Calu3 (cell line): ENCODE data around the gene MAP1LC3B. TPM values are rescaled to one million over a fixed set of nuclear protein-coding genes. Genes with fewer than 3 reads are reported as not detected.
"Not testable (repeated sequence)": the region's sequence is repeated elsewhere in the genome, so short reads cannot be mapped to it uniquely, and the experiment has no call there.

Experiments used
- BruUV-seq: library from RNA; stranded (reverse); fragments of 400-500 nt; replicated peaks from 2 replicates; lab custom pipeline; 2021; lab: Mats Ljungman, UMichigan
- CTCF ChIA-PET: fragments of 300-600 bp; sonication (Branson Sonifier 250); formaldehyde crosslinking; loops from one replicate; lab custom pipeline; 2022; ENCODE audit warnings: antibody characterized with exemption; lab: Charles Lee
- DNase-seq: peaks from one replicate; pipeline ENCODE4 v3.0.0; 2022
- H3K27ac Mint-ChIP-seq: one replicate; pipeline ENCODE4 v1.8.0; 2022; ENCODE audit warnings: mixed read lengths; ENCODE audit not compliant: unreplicated experiment
- H3K27me3 Mint-ChIP-seq: one replicate; pipeline ENCODE4 v1.8.0; 2022; ENCODE audit warnings: mixed read lengths; ENCODE audit not compliant: unreplicated experiment
- H3K36me3 Mint-ChIP-seq: one replicate; pipeline ENCODE4 v1.8.0; 2022; ENCODE audit warnings: mild to moderate bottlenecking, moderate library complexity, mixed read lengths; ENCODE audit not compliant: insufficient read depth, unreplicated experiment
- H3K4me1 Mint-ChIP-seq: one replicate; pipeline ENCODE4 v1.8.0; 2022; ENCODE audit warnings: mild to moderate bottlenecking, low read depth, mixed read lengths; ENCODE audit not compliant: unreplicated experiment
- H3K4me3 Mint-ChIP-seq: one replicate; pipeline ENCODE4 v1.8.0; 2022; ENCODE audit warnings: mild to moderate bottlenecking, low read depth, moderate library complexity, mixed read lengths; ENCODE audit not compliant: unreplicated experiment
- H3K9me3 Mint-ChIP-seq: one replicate; pipeline ENCODE4 v1.8.0; 2022; ENCODE audit warnings: low read depth, mixed read lengths; ENCODE audit not compliant: unreplicated experiment
- intact Hi-C: fragments of 100-400 bp; cut with micrococcal nuclease; formaldehyde crosslinking; loops from one replicate; pipeline ENCODE4 v1.10.0; 2022; ENCODE audit not compliant: unreplicated experiment
- total RNA-seq: library from RNA; stranded (reverse); gene quantifications from 2 replicates; pipeline ENCODE4 v1.2.3, GENCODE V29; 2022
- TF ChIP-seq, protein P1 (sequence below): fragments of 200-600 bp; IDR thresholded peaks from one replicate; pipeline ENCODE4 v1.8.0; 2022; ENCODE audit warnings: antibody characterized with exemption; ENCODE audit not compliant: unreplicated experiment

The MAP1LC3B gene
- total RNA-seq, 1 experiment from 2014 or later, result 71.5 TPM

DNA sequence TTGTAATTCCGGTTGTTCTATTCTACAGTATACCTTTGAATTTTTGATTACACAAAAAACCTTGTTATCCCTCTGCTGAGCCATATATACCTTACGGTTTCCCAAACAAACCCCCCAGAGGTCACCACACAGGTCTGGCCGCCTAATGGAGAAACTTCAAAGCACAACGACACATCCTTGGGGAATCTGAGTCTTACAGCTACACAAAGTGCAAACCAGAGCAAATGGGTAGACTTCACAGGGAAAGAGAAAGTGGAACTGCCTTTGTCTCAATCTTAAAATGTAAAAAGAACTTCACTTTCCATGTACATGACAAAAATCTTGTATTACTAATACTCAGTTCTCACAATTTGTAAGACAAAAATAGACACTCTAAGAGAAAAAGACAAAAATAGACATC is 11.3 kb upstream of the MAP1LC3B start:
- peak overlapping the region; percentile 90 for H3K4me3 Mint-ChIP-seq
- H3K4me1 Mint-ChIP-seq, result peaks cover 37% of the 10 kb centered on the region
- intact Hi-C loops, result no loop called here
- TSS peak; percentile 36 for BruUV-seq
- TF ChIP-seq, protein P1, sequence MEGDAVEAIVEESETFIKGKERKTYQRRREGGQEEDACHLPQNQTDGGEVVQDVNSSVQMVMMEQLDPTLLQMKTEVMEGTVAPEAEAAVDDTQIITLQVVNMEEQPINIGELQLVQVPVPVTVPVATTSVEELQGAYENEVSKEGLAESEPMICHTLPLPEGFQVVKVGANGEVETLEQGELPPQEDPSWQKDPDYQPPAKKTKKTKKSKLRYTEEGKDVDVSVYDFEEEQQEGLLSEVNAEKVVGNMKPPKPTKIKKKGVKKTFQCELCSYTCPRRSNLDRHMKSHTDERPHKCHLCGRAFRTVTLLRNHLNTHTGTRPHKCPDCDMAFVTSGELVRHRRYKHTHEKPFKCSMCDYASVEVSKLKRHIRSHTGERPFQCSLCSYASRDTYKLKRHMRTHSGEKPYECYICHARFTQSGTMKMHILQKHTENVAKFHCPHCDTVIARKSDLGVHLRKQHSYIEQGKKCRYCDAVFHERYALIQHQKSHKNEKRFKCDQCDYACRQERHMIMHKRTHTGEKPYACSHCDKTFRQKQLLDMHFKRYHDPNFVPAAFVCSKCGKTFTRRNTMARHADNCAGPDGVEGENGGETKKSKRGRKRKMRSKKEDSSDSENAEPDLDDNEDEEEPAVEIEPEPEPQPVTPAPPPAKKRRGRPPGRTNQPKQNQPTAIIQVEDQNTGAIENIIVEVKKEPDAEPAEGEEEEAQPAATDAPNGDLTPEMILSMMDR, result no peak
- no peak for DNase-seq
- H3K27me3 Mint-ChIP-seq, result no peaks in the 10 kb centered on the region
- H3K9me3 Mint-ChIP-seq, result no peaks in the 10 kb centered on the region
- peaks cover 43% of the 10 kb centered on the region for H3K36me3 Mint-ChIP-seq
- peak overlapping the region; percentile 50 for H3K27ac Mint-ChIP-seq
- CTCF ChIA-PET, result interaction anchor here (1.0 kb wide), 1 partner anchor 63 kb away, joined by 3 read pairs; the partner anchor contains the start of gene C16orf95

DNA sequence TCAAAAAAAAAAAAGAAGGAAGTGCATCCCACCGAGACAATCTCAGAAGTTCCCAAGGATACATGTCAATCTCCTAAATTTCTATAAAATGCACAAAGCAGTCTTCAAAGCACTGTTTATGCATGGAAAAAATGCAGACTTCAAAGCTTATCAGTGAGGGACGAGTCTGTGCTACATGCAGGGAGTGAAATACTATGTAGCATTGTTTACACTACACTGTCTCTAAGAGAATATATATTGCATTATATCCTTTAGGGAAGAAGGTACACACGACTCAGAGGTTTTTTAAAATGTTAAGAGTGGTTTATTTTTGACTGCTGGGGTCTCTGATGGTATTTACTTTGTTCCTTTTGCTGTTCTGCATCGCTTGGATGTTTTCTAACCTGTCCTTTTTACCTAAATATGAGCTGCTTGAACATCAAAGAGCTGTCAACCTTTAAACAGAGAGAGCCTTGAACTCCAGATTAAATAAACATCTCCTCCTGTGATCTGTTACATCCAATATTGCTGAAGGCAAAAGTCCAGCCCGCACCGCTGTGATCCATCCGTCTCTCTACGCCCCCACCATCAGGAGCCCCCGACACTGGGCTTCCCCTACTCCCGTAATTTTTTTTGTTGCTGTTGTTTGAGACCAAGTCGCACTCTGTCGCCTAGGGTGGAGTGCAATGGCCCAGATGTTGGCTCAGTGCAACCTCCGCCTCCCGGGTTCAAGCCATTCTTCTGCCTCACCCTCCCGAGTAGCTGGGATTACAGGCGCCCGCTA is 9.9 kb upstream of the MAP1LC3B start:
- BruUV-seq, result no TSS peak

DNA sequence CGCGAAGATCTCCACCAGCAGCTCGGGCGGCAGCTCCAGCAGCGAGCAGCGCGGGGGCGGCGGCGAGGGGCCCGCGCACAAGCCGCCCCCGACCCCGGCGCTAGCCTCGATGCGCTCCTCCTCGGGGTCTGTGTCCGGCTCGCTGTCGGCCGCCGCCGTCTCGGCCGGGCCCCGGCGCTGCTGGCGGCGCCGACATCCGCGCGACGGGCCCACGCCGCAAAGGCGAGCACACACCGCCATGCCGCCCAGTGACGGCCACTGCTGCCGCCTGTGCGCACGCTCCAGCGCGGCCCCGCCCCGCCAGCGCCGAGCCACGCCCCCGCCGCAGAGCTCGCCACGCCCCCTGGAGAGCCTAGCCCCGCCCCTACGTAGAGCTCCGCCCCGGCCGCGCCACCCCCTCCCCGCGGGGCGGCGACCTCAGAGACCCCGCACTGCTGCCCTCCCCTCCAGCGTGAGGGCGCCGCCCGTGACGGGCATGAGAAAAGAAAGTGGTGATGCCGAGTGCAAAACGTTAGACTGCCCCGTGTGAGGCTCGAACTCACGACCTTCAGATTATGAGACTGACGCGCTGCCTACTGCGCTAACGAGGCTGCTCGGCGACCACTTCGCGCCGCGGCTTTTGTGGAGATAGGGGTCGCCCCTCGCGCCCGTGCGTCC is 8.5 kb upstream of the MAP1LC3B start, which contains the start of gene FBXO31:
Gene FBXO31 (minus strand): TSS at position 272 of the 657 bp plus-strand sequence. CDS start 32 bp downstream, at position 240.
- TF ChIP-seq, protein P1, result no peak
- intact Hi-C loops, result no loop called here
- peaks cover 50% of the 10 kb centered on the region for H3K36me3 Mint-ChIP-seq

More for the DNA sequence above, 9.9 kb upstream of the MAP1LC3B start:
- H3K27ac Mint-ChIP-seq, result peak overlapping the region; percentile 28
- no peaks in the 10 kb centered on the region for H3K27me3 Mint-ChIP-seq
- CTCF ChIA-PET, result interaction anchor here (0.8 to 2.2 kb wide), 4 partner anchors 13 to 33 kb away, joined by 3 to 10 read pairs (median 5); no protein-coding TSS in a partner anchor
- DNase-seq, result no peak
- intact Hi-C loops, result no loop called here
- H3K36me3 Mint-ChIP-seq, result peaks cover 41% of the 10 kb centered on the region
- H3K4me3 Mint-ChIP-seq, result peak overlapping the region; percentile 90
- H3K9me3 Mint-ChIP-seq, result no peaks in the 10 kb centered on the region
- TF ChIP-seq, protein P1, result no peak
- peaks cover 36% of the 10 kb centered on the region for H3K4me1 Mint-ChIP-seq

DNA sequence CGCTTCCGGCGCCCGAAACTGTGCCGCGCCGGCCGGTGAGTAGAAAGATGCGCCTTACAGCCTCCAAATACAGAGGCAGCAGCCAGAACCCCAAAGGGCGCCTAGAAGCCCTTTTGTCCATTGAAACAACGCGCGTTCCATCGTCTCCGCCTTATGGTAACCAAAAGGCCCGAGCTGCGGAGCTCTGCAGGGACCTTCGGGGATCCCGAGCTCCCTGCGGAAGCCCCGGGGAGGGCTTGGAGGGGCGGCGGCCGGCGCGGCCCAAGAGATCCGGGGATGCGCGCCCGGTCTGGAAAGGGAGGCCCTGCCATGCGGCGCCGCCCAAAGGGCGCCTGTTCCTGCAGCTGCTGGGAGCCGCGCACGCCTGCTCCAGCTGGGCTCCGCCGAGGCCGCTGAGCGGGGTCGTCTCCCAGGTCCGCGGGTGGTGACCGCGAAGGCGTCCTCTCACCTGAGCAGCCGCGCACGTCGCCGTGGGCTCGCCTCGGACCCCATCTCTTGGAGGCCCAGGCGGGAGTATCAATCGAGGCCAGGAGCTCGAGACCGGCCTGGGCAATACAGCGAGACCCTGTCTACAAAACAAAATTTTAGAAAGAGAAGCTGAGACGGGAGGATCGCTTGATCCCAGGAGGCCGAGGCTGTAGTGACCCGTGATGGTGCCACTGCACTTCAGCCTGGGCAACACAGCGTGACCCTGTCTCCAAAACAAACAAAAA is 7.8 kb upstream of the MAP1LC3B start:
- TF ChIP-seq, protein P1, result no peak
- H3K27me3 Mint-ChIP-seq, result no peaks in the 10 kb centered on the region
- peak; percentile 65 for DNase-seq
- BruUV-seq, result TSS peak; percentile 30
- CTCF ChIA-PET, result interaction anchor here (0.6 to 2.2 kb wide), 7 partner anchors 10 to 252 kb away, joined by 3 to 10 read pairs (median 4); partner anchors contain the start of gene C16orf95
- no peaks in the 10 kb centered on the region for H3K9me3 Mint-ChIP-seq
- peak overlapping the region; percentile 100 for H3K27ac Mint-ChIP-seq
- intact Hi-C loops, result no loop called here
- H3K36me3 Mint-ChIP-seq, result peaks cover 55% of the 10 kb centered on the region
- peaks cover 52% of the 10 kb centered on the region for H3K4me1 Mint-ChIP-seq
- H3K4me3 Mint-ChIP-seq, result peak overlapping the region; percentile 90

More for the DNA sequence above, 8.5 kb upstream of the MAP1LC3B start, which contains the start of gene FBXO31:
- no peaks in the 10 kb centered on the region for H3K9me3 Mint-ChIP-seq
- peak within 1 kb of the TSS; percentile 90 for H3K4me3 Mint-ChIP-seq
- peak within 1 kb of the TSS; percentile 100 for H3K27ac Mint-ChIP-seq
- BruUV-seq, result no TSS peak
- H3K27me3 Mint-ChIP-seq, result no peaks in the 10 kb centered on the region
- CTCF ChIA-PET, result interaction anchor here (0.6 to 2.2 kb wide), 8 partner anchors 11 to 253 kb away, joined by 3 to 10 read pairs (median 5); partner anchors contain the start of gene C16orf95
- peak; percentile 94 for DNase-seq
- peaks cover 47% of the 10 kb centered on the region for H3K4me1 Mint-ChIP-seq

DNA sequence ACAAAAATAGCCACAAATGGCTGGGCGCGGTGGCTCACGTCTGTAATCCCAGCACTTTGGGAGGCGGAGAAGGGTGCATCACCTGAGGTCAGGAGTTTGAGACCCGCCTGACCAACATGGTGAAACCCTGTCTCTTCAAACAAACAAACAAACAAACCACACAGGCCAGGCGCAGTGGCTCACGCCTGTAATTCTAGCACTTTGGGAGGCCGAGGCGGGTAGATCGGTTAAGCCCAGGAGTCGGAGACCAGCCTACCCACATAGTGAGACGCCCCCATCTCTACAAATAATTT is 7.3 kb upstream of the MAP1LC3B start:
- H3K27ac Mint-ChIP-seq, intact Hi-C loops, H3K9me3 Mint-ChIP-seq, DNase-seq, H3K27me3 Mint-ChIP-seq, BruUV-seq: not testable (repeated sequence)
- H3K4me1 Mint-ChIP-seq, result peaks cover 57% of the 10 kb centered on the region
- peaks cover 60% of the 10 kb centered on the region for H3K36me3 Mint-ChIP-seq
- CTCF ChIA-PET, result interaction anchor here (0.6 to 2.1 kb wide), 2 partner anchors 56 to 68 kb away, joined by 3 to 9 read pairs; partner anchors contain the start of gene C16orf95
- peak overlapping the region; percentile 90 for H3K4me3 Mint-ChIP-seq
